A549 treated with ZK216348 at 1 μM for 4 hours (cell line): ENCODE measurements around the gene LHPP. TPM values are rescaled to one million over a fixed set of nuclear protein-coding genes. Genes with fewer than 3 reads are reported as not detected.

Source experiments
- total RNA-seq: library from RNA; stranded (reverse); fragments of 200-300 nt; extraction: Qiagen RNA extraction; gene quantifications from 5 replicates; pipeline ENCODE4 v1.2.3, GENCODE V29; 2022; ENCODE audit warnings: low read depth

Gene LHPP
- total RNA-seq: 11.8 to 14.8 TPM (median 12.5 TPM) in 5 replicates

GRCh38 chr10:124461642-124462347 lies at the start of gene LHPP:
TSS of gene LHPP (plus strand) at chr10:124461823. CDS start at chr10:124461863, 40 bp downstream.

DNA sequence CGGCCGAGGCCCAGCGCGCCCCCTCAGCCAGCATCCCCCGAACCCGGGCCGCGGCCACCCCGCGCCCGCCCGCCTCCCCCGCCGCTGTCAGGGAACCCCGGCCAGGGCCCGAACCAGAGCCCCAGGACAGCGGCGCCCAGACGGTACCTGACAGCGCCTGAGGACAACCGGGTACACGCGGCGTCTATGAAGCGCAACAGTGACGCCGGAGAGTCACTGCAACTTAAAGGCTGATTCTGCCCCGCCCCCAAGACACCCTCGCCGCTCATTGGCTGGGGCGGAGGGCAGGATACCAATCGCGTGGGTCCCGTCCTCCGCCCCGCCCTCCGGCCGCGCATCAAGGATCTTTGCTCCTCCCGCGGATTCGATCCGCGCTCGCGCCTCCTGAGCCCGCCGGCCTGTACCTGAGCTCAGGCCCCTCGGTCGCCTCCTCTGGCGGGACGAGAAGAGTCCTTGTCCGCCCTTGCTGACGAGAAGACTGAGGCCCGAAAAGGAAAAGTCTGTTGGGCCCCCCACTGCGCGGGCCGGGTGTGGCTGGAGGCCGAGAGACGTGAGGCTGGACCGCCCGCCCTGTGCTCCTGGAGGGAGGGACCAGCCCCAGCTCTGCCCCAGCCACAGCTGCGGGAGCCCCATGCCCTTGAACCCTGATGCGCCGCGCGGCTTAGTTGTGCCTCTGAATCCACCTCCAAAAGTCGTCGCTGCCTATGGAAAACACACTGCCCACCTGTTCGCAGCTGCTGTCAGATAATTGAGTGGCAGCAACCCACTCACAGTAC lies 42.7 kb upstream of the LHPP start, which contains the start of gene OAT:
OAT (minus strand) TSS at position 198 of the 776 bp plus-strand sequence. CDS start 6,752 bp downstream, outside the sequence.

GRCh38 chr10:124450012-124450782 lies 11.4 kb upstream of the LHPP start, which contains the start of gene NKX1-2:
TSS of gene NKX1-2 (minus strand) at chr10:124450035. CDS start at chr10:124449943, 92 bp downstream.

Other genes starting within 250 kb of the LHPP start
- 65.7 to 98.2 TPM (median 69.7 TPM) in 5 replicates for gene OAT, start 42.9 kb upstream of the LHPP start, total RNA-seq
- 0.07 TPM in 1 of 5 replicates, not detected in the others for gene NKX1-2, start 11.8 kb upstream of the LHPP start, total RNA-seq